OCI-LY7 (cell line): ENCODE results near the gene GAL. TPM values are rescaled to one million over a fixed set of nuclear protein-coding genes. Genes with fewer than 3 reads are reported as not detected.

Experiments
- BruUV-seq: library from RNA; stranded (reverse); fragments of 400-500 nt; replicated peaks from 2 replicates; lab custom pipeline; 2021; lab: Mats Ljungman, UMichigan
- CTCF ChIA-PET: fragments of 300-600 bp; sonication (Branson Sonifier 250); formaldehyde crosslinking; loops from one replicate; lab custom pipeline; 2022; ENCODE audit warnings: antibody characterized with exemption; ENCODE audit not compliant: unreplicated experiment; lab: Charles Lee
- POLR2A ChIA-PET: fragments of 300-600 bp; sonication (Branson Sonifier 250); formaldehyde crosslinking; loops from one replicate; lab custom pipeline; 2022; ENCODE audit warnings: antibody characterized with exemption; lab: Charles Lee
- DNase-seq: peaks from one replicate; pipeline ENCODE4 v3.0.0-alpha.2; 2015; ENCODE audit warnings: low spot score
- H2AFZ ChIP-seq: fragments of 200-600 bp; sonication (generic), shearing (Covaris generic); 2 replicates; pipeline ENCODE4 v1.6.1; 2014; ENCODE audit warnings: mild to moderate bottlenecking, antibody characterized with exemption, low read length, moderate library complexity
- H3K27ac ChIP-seq: fragments of 200-600 bp; sonication (generic); 2 replicates; pipeline ENCODE4 v1.5.1; 2014; ENCODE audit warnings: mixed run types, low read depth, mild to moderate bottlenecking, moderate library complexity, low read length, inconsistent platforms; ENCODE audit not compliant: poor library complexity, severe bottlenecking
- H3K36me3 ChIP-seq: fragments of 200-600 bp; sonication (generic); 2 replicates; pipeline ENCODE4 v1.6.1; 2014; ENCODE audit warnings: mild to moderate bottlenecking, antibody characterized with exemption, low read length, moderate library complexity, mixed read lengths; ENCODE audit not compliant: insufficient read depth
- H3K4me1 ChIP-seq: fragments of 200-600 bp; sonication (generic); 2 replicates; pipeline ENCODE4 v1.5.1; 2014; ENCODE audit warnings: mild to moderate bottlenecking, low read length; ENCODE audit not compliant: insufficient read depth, poor library complexity, severe bottlenecking
- H3K4me2 ChIP-seq: fragments of 200-600 bp; sonication (generic); 2 replicates; pipeline ENCODE4 v1.6.1; 2014; ENCODE audit warnings: mild to moderate bottlenecking, low read length
- H3K4me3 ChIP-seq: fragments of 200-600 bp; sonication (generic); 2 replicates; pipeline ENCODE4 v1.5.1; 2014; ENCODE audit warnings: mild to moderate bottlenecking, low read depth, low read length; ENCODE audit not compliant: poor library complexity, severe bottlenecking
- H3K79me2 ChIP-seq: fragments of 200-600 bp; sonication (generic); 2 replicates; pipeline ENCODE4 v1.6.1; 2016; ENCODE audit warnings: low read depth, mild to moderate bottlenecking, low read length, moderate library complexity, mixed read lengths; ENCODE audit not compliant: insufficient read depth
- H3K9me2 ChIP-seq: fragments of 200-600 bp; sonication (generic); 2 replicates; pipeline ENCODE4 v1.6.1; 2016; ENCODE audit warnings: mild to moderate bottlenecking, low read length, mixed read lengths; ENCODE audit not compliant: insufficient read depth
- H3K9me3 ChIP-seq: fragments of 200-600 bp; sonication (generic); 2 replicates; pipeline ENCODE4 v1.6.1; 2014; ENCODE audit warnings: mild to moderate bottlenecking, mixed run types, low read length, mixed read lengths
- H4K20me1 ChIP-seq: fragments of 200-600 bp; sonication (generic); 2 replicates; pipeline ENCODE4 v1.6.1; 2014; ENCODE audit warnings: mild to moderate bottlenecking, antibody characterized with exemption, low read length, moderate library complexity, mixed read lengths; ENCODE audit not compliant: insufficient read depth
- EZH2phosphoT487 ChIP-seq: fragments of 200-600 bp; sonication (generic); IDR thresholded peaks from 2 replicates; pipeline ENCODE4 v1.6.1; 2018; ENCODE audit warnings: low read depth, borderline replicate concordance, mild to moderate bottlenecking, mixed run types, antibody characterized with exemption, low read length, moderate library complexity, mixed read lengths
- intact Hi-C: fragments of 100-400 bp; cut with micrococcal nuclease; formaldehyde crosslinking; loops from one replicate; pipeline ENCODE4 v1.10.0; 2022; ENCODE audit not compliant: unreplicated experiment
- total RNA-seq, 2 experiments: library from RNA; depleted of rRNA in 1 of 2; stranded (reverse); fragments of >200 nt in 1 of 2; shearing (Covaris generic) in 1 of 2; gene quantifications; 2 replicates each; pipeline ENCODE4 v1.2.3, GENCODE V29; 2014 to 2022
- TF ChIP-seq, protein P1 (sequence below): fragments of 200-600 bp; sonication (generic); conservative IDR thresholded peaks from 2 replicates; pipeline ENCODE4 v1.5.1; 2014; ENCODE audit warnings: mild to moderate bottlenecking, antibody characterized with exemption, low read length, moderate library complexity, mixed read lengths

Gene GAL
- total RNA-seq, 2 experiments from 2014 or later, result not detected

DNA sequence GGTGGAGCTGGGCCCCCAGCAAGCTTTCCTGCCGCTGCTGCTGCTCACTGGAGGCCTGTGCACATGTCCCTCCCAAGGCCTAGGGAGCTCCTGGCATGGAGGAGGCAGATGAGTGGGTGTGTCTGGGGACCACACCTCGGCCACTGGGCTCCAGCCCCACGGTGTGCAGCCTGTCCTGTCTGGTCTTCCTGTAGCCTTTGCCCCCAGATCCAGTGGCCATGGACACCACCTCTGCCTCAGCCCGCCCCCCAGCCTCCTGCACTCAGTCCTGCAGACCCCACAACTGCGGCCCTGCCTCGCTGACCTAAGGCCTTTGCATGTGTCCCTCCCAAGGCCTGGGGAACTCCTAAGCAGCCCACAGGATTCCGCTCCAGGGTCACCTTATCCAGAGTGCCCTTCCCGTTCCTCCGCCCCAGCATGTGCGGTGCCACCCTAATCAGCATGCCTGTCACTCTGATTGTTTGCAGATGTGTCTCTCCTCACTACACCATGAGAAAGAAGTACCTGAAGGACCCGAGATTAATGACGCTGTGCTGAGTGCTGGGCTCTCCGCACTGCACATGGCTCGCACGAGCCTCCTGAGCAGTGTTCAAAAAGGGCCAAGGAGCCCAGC is 8.6 kb downstream of the GAL start:
- ChIA-PET CTCF (no interaction called here), POLR2A (no interaction called here)
- Histone ChIP-seq H4K20me1 (no peaks in the 10 kb centered on the region), H3K27ac (no peak overlapping the region), H3K79me2 (no peaks in the 10 kb centered on the region), H3K9me3 (0 out of 2 replicates have a peak, but pooled peaks cover 3% of the 10 kb centered on the region), H2AFZ (no peak overlapping the region), H3K4me2 (no peak overlapping the region), H3K4me1 (no peaks in the 10 kb centered on the region), H3K4me3 (no peak overlapping the region), H3K9me2 (no peaks in the 10 kb centered on the region), H3K36me3 (no peaks in the 10 kb centered on the region)
- TF ChIP-seq, protein P1, sequence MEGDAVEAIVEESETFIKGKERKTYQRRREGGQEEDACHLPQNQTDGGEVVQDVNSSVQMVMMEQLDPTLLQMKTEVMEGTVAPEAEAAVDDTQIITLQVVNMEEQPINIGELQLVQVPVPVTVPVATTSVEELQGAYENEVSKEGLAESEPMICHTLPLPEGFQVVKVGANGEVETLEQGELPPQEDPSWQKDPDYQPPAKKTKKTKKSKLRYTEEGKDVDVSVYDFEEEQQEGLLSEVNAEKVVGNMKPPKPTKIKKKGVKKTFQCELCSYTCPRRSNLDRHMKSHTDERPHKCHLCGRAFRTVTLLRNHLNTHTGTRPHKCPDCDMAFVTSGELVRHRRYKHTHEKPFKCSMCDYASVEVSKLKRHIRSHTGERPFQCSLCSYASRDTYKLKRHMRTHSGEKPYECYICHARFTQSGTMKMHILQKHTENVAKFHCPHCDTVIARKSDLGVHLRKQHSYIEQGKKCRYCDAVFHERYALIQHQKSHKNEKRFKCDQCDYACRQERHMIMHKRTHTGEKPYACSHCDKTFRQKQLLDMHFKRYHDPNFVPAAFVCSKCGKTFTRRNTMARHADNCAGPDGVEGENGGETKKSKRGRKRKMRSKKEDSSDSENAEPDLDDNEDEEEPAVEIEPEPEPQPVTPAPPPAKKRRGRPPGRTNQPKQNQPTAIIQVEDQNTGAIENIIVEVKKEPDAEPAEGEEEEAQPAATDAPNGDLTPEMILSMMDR, result no peak
- no peak for TF ChIP-seq EZH2phosphoT487
- no peak for DNase-seq
- intact Hi-C loops, result no loop called here
- no TSS peak for BruUV-seq

DNA sequence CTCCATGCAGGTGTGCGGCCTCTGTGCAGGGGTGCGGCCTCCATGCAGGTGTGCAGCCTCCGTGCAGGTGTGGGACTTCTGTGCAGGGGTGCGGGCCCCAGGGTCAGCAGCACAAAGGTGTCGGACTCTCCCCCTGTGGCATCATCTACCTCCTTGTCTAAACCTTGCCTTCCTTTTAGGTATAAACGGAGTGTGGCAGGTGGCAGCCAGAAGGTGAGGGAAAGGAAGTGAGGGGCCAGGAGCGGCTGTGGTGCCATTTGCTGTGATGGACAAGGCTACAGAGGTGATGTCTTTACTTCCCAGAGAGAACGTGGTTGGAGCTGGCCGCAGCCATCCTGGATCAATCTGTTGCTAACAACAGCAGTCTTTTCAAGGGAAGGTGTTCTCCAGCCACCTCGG is 9.1 kb downstream of the GAL start:
- intact Hi-C loops, result no loop called here
- no peak for DNase-seq
- no peak overlapping the region for H2AFZ ChIP-seq
- H3K9me2 ChIP-seq, result no peaks in the 10 kb centered on the region
- H3K79me2 ChIP-seq, result no peaks in the 10 kb centered on the region
- H4K20me1 ChIP-seq, result no peaks in the 10 kb centered on the region
- no peaks in the 10 kb centered on the region for H3K4me1 ChIP-seq
- CTCF ChIA-PET, result no interaction called here
- POLR2A ChIA-PET, result no interaction called here
- no peak for TF ChIP-seq EZH2phosphoT487
- TF ChIP-seq, protein P1, result no peak
- H3K27ac ChIP-seq, result no peak overlapping the region
- H3K4me3 ChIP-seq, result no peak overlapping the region
- H3K9me3 ChIP-seq, result 0 out of 2 replicates have a peak, but pooled peaks cover 3% of the 10 kb centered on the region
- no TSS peak for BruUV-seq
- H3K4me2 ChIP-seq, result no peak overlapping the region
- H3K36me3 ChIP-seq, result no peaks in the 10 kb centered on the region

DNA sequence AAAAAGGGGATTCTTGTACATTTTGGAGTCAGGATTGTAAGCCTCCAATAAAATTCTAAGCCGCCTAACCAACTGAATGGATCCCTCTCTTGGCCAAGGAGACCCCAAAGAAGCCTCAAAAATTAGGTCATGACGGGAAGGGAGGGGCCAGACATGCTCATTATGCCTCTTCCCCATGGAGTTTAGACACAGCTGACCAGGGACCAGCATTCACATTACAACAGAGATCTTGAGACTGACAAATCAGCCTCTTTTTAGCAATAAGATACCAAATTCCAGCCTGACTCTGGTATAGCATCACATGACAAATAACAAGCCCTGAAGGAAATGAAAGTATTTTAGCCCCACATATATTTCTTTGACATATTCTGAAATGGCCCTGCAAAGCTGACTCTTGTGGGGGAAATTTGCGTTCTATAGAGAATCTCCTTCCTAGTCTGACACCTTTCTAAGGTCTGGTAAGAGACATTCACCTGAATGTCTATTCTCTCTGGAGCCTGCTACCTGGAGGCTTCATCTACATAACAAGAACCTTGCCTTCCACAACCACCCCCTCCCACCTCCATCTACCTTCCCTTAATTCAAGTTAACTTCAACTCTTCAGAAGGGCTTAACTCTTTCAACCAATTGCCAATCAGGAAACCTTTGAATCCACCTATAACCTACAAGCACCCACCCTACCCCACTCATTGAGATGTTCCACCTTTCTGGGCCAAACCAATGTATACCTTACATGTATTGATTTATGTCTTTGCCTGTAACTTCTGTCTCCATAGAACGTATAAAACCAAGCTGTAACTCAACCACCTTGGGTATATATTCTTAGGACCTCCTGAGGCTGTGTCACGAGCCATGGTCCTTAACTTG is 10.3 kb downstream of the GAL start:
- Histone ChIP-seq H3K36me3 (no peaks in the 10 kb centered on the region), H3K4me3 (no peak overlapping the region), H3K4me1 (no peaks in the 10 kb centered on the region), H3K9me3 (0 out of 2 replicates have a peak, but pooled peaks cover 3% of the 10 kb centered on the region), H3K9me2 (no peaks in the 10 kb centered on the region), H3K27ac (no peak overlapping the region), H4K20me1 (no peaks in the 10 kb centered on the region), H3K79me2 (no peaks in the 10 kb centered on the region), H3K4me2 (no peak overlapping the region), H2AFZ (no peak overlapping the region)
- POLR2A ChIA-PET, result no interaction called here
- CTCF ChIA-PET, result no interaction called here
- no TSS peak for BruUV-seq
- DNase-seq, result no peak
- intact Hi-C loops, result no loop called here
- TF ChIP-seq EZH2phosphoT487, result no peak
- TF ChIP-seq, protein P1, result no peak
